SK-N-SH treated with all-trans-retinoic acid at 6 μM for 48 hours (cell line): Measurements from ENCODE around the gene PLPP1.

ENCODE experiments used
- ARNTL ChIP-seq: fragments of 450-650 bp; formaldehyde crosslinking; IDR thresholded peaks from 2 replicates; pipeline ENCODE4 v1.5.0; 2020; ENCODE audit warnings: low read depth, mild to moderate bottlenecking, moderate library complexity, borderline replicate concordance
- CREB5 ChIP-seq: fragments of 250-450 bp; sonication (Bioruptor Pico); IDR thresholded peaks from 2 replicates; pipeline ENCODE4 v1.5.1; 2020; ENCODE audit warnings: low read depth, mild to moderate bottlenecking, moderate library complexity
- CSDC2 ChIP-seq: fragments of 250-450 bp; sonication (Bioruptor Pico); IDR thresholded peaks from 2 replicates; pipeline ENCODE4 v1.5.0; 2020; ENCODE audit warnings: mild to moderate bottlenecking, moderate library complexity
- OSR1 ChIP-seq: fragments of 250-450 bp; sonication (Bioruptor Pico); IDR thresholded peaks from 2 replicates; pipeline ENCODE4 v1.8.0; 2022; ENCODE audit warnings: moderate library complexity, mild to moderate bottlenecking, inconsistent platforms
- PPARA ChIP-seq: fragments of 250-450 bp; sonication (Bioruptor Pico); IDR thresholded peaks from 2 replicates; pipeline ENCODE4 v1.5.0; 2020; ENCODE audit warnings: mild to moderate bottlenecking, borderline replicate concordance
- RARB ChIP-seq: fragments of 250-450 bp; sonication (Bioruptor Pico); IDR thresholded peaks from 2 replicates; pipeline ENCODE4 v1.8.0; 2021; ENCODE audit warnings: mild to moderate bottlenecking, moderate library complexity
- TCF4 ChIP-seq: fragments of 250-450 bp; sonication (Bioruptor Pico); IDR thresholded peaks from 2 replicates; pipeline ENCODE4 v1.8.0; 2021; ENCODE audit warnings: mild to moderate bottlenecking, moderate library complexity, borderline replicate concordance
- TOX ChIP-seq: fragments of 250-450 bp; sonication (Bioruptor Pico); IDR thresholded peaks from 2 replicates; pipeline ENCODE4 v1.8.0; 2021; ENCODE audit warnings: mild to moderate bottlenecking, moderate library complexity, borderline replicate concordance
- ZC3H10 ChIP-seq: fragments of 250-450 bp; sonication (Bioruptor Pico); IDR thresholded peaks from 2 replicates; pipeline ENCODE4 v1.5.1; 2021; ENCODE audit warnings: mild to moderate bottlenecking, moderate library complexity
- ZFP30 ChIP-seq: fragments of 450-650 bp; formaldehyde crosslinking; IDR thresholded peaks from 2 replicates; pipeline ENCODE4 v1.5.0; 2022; ENCODE audit warnings: mild to moderate bottlenecking, moderate library complexity
- ZNF70 ChIP-seq: fragments of 450-650 bp; formaldehyde crosslinking; IDR thresholded peaks from 2 replicates; pipeline ENCODE4 v1.5.0; 2020; ENCODE audit warnings: mild to moderate bottlenecking, moderate library complexity
- ZNF8 ChIP-seq: fragments of 450-650 bp; formaldehyde crosslinking; IDR thresholded peaks from 2 replicates; pipeline ENCODE4 v1.5.0; 2020; ENCODE audit warnings: mild to moderate bottlenecking, moderate library complexity
- TF ChIP-seq, protein P1 (sequence below): fragments of 250-450 bp; sonication (Bioruptor Pico); IDR thresholded peaks from 2 replicates; pipeline ENCODE4 v1.8.0; 2020; ENCODE audit warnings: mild to moderate bottlenecking, moderate library complexity, borderline replicate concordance

DNA sequence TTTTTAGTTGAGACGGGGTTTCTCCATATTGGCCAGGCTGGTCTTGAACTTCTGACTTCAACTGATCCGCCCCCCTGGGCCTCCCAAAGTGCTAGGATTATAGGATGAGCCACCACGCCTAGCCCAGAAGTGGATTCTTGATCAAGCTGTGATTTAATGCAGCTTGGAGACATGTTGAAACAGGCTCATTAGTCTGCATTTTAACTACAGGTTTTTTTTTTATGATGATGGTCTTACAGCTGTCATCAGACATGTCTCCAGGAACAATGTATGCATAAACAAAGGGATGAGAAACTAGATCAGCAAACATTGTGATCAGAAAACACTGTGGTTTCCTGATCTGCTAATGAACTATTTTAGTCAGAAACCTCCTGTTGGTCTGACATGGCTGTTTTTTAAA is 30.0 kb upstream of the PLPP1 start:
- TF ChIP-seq ZNF8 (CRISPR knock-in tag) (no peak), TOX (CRISPR knock-in tag) (no peak), CREB5 (CRISPR knock-in tag) (no peak), ZNF70 (CRISPR knock-in tag) (no peak), ZFP30 (CRISPR knock-in tag) (no peak), RARB (CRISPR knock-in tag) (no peak), ZC3H10 (CRISPR knock-in tag) (no peak), ARNTL (CRISPR knock-in tag) (no peak), CSDC2 (CRISPR knock-in tag) (no peak), PPARA (no peak), OSR1 (CRISPR knock-in tag) (no peak), TCF4 (CRISPR knock-in tag) (no peak)
- TF ChIP-seq, protein P1, sequence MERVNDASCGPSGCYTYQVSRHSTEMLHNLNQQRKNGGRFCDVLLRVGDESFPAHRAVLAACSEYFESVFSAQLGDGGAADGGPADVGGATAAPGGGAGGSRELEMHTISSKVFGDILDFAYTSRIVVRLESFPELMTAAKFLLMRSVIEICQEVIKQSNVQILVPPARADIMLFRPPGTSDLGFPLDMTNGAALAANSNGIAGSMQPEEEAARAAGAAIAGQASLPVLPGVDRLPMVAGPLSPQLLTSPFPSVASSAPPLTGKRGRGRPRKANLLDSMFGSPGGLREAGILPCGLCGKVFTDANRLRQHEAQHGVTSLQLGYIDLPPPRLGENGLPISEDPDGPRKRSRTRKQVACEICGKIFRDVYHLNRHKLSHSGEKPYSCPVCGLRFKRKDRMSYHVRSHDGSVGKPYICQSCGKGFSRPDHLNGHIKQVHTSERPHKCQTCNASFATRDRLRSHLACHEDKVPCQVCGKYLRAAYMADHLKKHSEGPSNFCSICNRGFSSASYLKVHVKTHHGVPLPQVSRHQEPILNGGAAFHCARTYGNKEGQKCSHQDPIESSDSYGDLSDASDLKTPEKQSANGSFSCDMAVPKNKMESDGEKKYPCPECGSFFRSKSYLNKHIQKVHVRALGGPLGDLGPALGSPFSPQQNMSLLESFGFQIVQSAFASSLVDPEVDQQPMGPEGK (CRISPR knock-in tag), result no peak
